Fibroblast of skin of back (primary cell): ENCODE results near the gene KDM5B.

ENCODE experiments used
- DNase-seq: peaks from one replicate; pipeline ENCODE4 v3.0.0-alpha.2; 2013

The KDM5B gene

DNA sequence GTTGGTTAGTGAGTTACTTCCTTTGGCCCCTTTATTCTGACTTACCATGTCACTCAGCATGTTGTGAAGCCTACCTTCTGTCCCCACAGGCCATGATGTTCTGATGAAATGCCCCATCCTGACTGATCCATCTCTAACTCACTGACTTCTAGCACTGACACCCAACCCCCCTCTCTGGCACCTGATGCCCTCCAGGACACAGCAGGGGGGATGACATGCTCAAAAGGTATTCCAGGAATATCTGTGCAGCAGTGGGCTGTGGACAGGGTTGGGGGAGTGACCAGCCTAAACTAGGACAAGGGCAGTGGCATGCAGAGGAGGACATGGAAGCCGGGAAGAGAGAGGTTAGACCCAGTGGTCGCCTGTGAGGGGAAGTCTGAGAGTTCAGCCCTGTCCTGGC, 123.5 kb downstream of the KDM5B start:
- no peak for DNase-seq

DNA sequence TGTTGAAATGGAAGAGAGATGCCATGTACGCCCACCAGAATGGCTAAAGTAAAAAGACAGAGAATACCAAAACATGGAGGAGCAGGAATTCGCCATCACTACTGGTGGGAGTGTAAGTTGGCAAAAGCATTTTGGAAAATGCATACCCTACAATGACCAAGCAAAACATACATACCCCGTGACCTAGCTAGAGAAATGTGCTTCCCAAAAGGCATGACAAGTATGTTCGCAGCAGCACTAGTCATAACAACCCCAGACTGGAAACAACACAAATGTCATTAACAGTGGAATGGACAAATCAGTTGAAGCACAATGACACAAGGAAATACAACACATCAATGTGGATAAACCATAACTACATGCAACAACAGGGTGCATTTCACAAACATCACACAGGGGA, 125.2 kb downstream of the KDM5B start:
- DNase-seq, result peak; percentile 7

DNA sequence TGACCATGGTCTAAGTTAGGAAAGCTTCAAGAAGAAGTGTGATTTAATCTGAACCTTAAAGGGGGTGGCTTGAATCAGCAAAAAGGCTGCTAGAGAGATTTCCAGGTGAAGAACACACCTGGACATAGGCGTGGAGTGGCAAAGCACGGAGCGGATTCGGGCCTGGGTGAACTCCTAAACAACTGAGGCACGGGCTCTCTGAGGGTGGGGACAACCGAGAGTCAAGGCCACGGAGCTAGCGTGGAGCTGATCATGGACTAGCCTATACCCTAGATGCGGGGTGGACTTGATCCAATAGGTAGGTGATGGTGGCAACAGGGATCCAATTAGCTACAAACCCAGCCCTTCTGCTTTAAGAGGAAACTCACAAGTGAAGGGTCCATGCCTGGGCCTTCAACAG, 125.7 kb downstream of the KDM5B start:
- DNase-seq, result no peak

DNA sequence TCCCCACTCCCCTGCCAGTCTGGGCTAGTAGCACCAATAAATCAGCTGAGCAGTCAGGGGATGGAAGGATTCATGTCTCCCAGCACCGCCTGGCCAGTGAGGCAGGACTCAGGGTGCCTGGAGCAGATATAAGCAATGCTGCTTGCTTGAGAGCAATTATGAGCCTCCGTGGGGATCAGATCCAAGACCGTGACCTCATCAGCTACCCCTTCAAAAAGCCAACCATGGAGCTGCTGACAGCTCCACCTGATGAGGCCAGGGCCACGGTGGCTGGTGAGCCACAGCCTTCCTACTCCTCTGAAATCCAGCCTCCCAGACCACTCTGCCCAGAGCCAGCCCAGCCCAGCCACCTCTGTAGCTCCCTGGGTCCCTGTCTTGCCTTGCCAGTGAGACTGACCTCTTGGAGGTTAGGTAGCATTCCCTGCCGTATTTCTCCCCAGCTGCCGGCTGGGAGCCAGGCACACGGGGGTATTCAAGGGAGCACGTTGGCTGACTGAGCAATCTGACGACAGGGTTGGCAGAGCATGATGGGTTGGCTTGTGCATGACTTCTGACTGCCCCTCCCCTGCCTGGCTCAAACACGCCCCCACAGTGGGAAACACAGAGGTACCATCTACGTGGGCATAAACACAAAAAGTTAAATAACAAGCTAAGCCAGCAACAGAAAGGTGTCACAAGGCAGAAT, 126.3 kb downstream of the KDM5B start:
- no peak for DNase-seq

DNA sequence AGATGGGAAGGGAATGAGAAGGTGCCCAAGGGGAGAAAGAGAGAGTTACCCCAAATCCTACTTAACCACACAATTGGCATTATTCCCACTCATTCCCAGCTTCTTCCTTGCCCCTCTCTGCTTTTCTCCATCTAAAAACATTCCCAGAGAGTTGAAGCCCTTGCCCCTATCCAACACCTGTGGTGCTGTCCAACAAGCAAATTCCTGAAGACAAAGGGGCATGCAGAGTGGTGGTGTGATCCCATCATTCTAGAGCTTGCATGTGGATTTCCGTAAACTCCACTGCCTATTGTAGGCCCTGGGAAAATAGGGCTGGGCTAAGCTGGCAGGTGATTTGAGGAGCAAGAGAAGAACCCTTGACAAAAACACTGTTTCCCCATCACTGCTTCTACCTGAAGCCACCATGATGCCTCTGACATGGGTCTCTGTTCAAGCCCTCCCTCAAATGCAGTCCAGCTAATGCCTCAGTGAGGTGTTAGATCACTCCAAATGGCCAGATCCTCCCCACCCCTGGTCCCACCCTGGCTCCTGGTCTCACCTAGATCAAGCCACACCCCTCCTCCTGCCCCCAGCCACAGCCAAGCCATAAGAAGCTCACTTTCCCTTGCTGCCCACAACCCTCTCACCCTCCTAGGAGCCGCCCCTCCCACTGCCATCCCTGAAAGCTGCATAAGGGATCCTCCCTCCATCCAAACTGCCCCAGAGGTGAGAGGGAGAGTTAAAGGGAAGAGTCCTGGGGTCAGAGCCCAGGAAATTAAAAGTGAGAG, 127.5 kb downstream of the KDM5B start:
- DNase-seq, result no peak

DNA sequence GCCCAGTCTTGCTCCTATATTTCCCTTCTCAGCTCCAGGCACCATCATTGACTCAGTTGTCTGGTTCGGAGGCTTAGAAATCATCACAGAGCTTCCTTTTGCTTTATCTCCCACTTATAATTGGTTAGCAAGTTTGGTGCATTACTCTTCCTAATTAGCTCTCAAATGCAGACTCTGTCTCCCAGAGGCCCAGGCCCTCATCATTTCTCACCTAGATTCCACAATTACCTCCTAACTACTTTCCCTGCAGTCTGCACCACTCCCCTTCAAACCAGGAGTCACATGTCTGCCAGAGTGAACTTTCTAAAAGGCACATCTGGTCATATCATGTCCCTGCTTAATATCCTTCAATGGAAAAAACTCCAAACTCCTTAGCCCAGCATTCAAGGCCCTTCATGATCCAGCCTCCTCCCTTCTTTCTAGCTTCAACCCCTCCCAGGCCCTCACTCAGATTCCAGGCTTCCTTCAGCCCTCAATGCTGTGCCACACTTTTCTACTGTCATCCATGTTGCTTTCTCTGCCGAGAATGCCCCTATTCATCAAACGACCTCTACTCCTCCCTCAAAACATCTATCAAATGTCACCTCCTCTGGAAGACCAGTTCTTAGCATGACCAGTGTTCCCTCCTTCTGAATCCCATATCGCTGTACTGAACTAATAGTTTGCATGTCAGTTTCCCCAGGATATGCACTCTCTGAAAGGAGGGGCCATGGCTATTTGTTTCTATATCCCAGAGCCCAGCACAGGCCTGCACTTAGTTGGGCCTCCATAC, 128.6 kb downstream of the KDM5B start:
- no peak for DNase-seq

DNA sequence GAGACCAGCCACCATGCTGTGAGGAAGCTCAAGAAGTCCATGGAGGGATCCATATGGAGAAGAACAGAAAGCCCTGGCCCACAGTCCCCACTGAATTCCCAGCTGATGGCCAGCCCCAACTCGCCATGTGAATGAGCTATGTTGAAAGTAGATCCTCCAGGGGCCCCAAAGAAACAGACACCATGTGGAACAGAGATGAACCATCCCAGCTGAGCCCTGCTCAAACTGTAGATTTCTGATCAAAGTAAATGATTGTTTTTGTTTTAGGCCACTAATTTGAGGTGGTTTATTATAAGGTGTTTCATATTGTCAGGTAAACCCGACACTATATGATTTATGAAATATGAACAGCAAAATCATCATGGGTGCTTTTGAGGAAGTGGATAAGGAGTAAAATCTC, 130.8 kb downstream of the KDM5B start:
- no peak for DNase-seq
